Stomach (tissue), 4 donors: Measurements from ENCODE around the gene INTU.

ENCODE experiments used
- CTCF ChIP-seq, 7 experiments: fragments of 450-650 bp in 4 of 7; fragments of 200-600 bp in 3 of 7; sonication (generic) in 3 of 7; IDR thresholded peaks; one replicate each; pipeline ENCODE4 v1.5.1; 2016 to 2019; ENCODE audit warnings: antibody characterized with exemption in 7 of 7, control low read depth in 2 of 7, mild to moderate bottlenecking in 1 of 7
- EP300 ChIP-seq: sonication (generic); formaldehyde crosslinking; IDR thresholded peaks from one replicate; pipeline ENCODE4 v1.6.1; 2017; ENCODE audit warnings: antibody characterized with exemption
- POLR2A ChIP-seq, 4 donors: fragments of 450-650 bp; IDR thresholded peaks; one replicate each; pipeline ENCODE4 v1.6.1; 2016; ENCODE audit warnings: antibody characterized with exemption in 4 of 4, control low read depth in 2 of 4, mild to moderate bottlenecking in 1 of 4, moderate library complexity in 1 of 4
- POLR2AphosphoS5 ChIP-seq, 3 donors: sonication (generic); formaldehyde crosslinking; IDR thresholded peaks; one replicate each; pipeline ENCODE4 v1.6.1; 2016; ENCODE audit warnings: antibody characterized with exemption in 3 of 3

GRCh38 chr4:127668770-127669169, 36.0 kb downstream of the INTU start:
- TF ChIP-seq CTCF (IDR thresholded peaks at IDR 0.05) (no peak), POLR2A (IDR thresholded peaks at IDR 0.05) (no peak), POLR2AphosphoS5 (IDR thresholded peaks at IDR 0.05) (no peak), EP300 (no peak)
